COR-L47 (cell line): ENCODE measurements around the gene HES6.

Experiments
- DNase-seq: peaks from one replicate; lab custom pipeline; 2025; lab: John Stamatoyannopoulos, UW

HES6 gene

GRCh38 chr2:238233625-238234024, 6.2 kb downstream of the HES6 start:
- no peak for DNase-seq

GRCh38 chr2:238231809-238232208, 8.0 kb downstream of the HES6 start:
- no peak for DNase-seq

GRCh38 chr2:238231251-238231793, 8.5 kb downstream of the HES6 start:
- DNase-seq: no peak

GRCh38 chr2:238230699-238231098, 9.1 kb downstream of the HES6 start:
- DNase-seq: no peak

GRCh38 chr2:238228700-238229099, 11.1 kb downstream of the HES6 start:
- no peak for DNase-seq

- DNase-seq: no peak
Measured at GRCh38 chr2:238227587-238228032, 12.2 kb downstream of the HES6 start.

- DNase-seq: no peak
Measured at GRCh38 chr2:238226698-238227586, 12.9 kb downstream of the HES6 start.

GRCh38 chr2:238225911-238226697, 13.7 kb downstream of the HES6 start:
- no peak for DNase-seq

- no peak for DNase-seq
Measured at GRCh38 chr2:238225121-238225520, 14.7 kb downstream of the HES6 start.

GRCh38 chr2:238224356-238225035, 15.3 kb downstream of the HES6 start:
- no peak for DNase-seq

- DNase-seq: no peak
Measured at GRCh38 chr2:238220892-238221521, 18.8 kb downstream of the HES6 start.

- no peak for DNase-seq
Measured at GRCh38 chr2:238220274-238220891, 19.5 kb downstream of the HES6 start.

GRCh38 chr2:238216651-238217184, 23.1 kb downstream of the HES6 start:
- DNase-seq: no peak

- no peak for DNase-seq
Measured at GRCh38 chr2:238207006-238207405, 32.8 kb downstream of the HES6 start.

- DNase-seq: no peak
Measured at GRCh38 chr2:238203973-238204683, 35.7 kb downstream of the HES6 start.

- DNase-seq: peak; percentile 40
Measured at GRCh38 chr2:238203094-238203972, 36.5 kb downstream of the HES6 start, which contains the start of gene ILKAP. Gene ILKAP, minus strand, starts transcription at chr2:238203695. Its CDS starts 142 bp downstream, at chr2:238203553.

GRCh38 chr2:238202326-238203093, 37.3 kb downstream of the HES6 start:
- DNase-seq: no peak

GRCh38 chr2:238190445-238190844, 49.4 kb downstream of the HES6 start:
- DNase-seq: no peak
